ENCODE data around the gene SEMA3G.

SEMA3G gene

GRCh38 chr3:52484680-52485461 is 40.0 kb upstream of the SEMA3G start:
- H3K36me3 ChIP-seq (ENCODE audit: control insufficient read depth, insufficient read depth, low read length), result peaks cover 68% of the 10 kb centered on the region
- no peak overlapping the region for H3K9ac ChIP-seq (ENCODE audit: low read depth, low read length)
- no peaks in the 10 kb centered on the region for H3K9me3 ChIP-seq (ENCODE audit: control insufficient read depth, insufficient read depth, low read length)
- no peaks in the 10 kb centered on the region for H3K27me3 ChIP-seq (ENCODE audit: control insufficient read depth, insufficient read depth, low read length)
- H3K4me1 ChIP-seq (ENCODE audit: control insufficient read depth, insufficient read depth, low read length), result no peaks in the 10 kb centered on the region
- H3K4me3 ChIP-seq (ENCODE audit: low read depth, low read length), result no peak overlapping the region

GRCh38 chr3:52483577-52484381 is 38.9 kb upstream of the SEMA3G start:
- H3K4me3 ChIP-seq (ENCODE audit: low read depth, low read length), result no peak overlapping the region
- H3K9ac ChIP-seq (ENCODE audit: low read depth, low read length), result no peak overlapping the region
- peaks cover 68% of the 10 kb centered on the region for H3K36me3 ChIP-seq (ENCODE audit: control insufficient read depth, insufficient read depth, low read length)
- no peaks in the 10 kb centered on the region for H3K9me3 ChIP-seq (ENCODE audit: control insufficient read depth, insufficient read depth, low read length)
- H3K4me1 ChIP-seq (ENCODE audit: control insufficient read depth, insufficient read depth, low read length), result no peaks in the 10 kb centered on the region
- H3K27me3 ChIP-seq (ENCODE audit: control insufficient read depth, insufficient read depth, low read length), result no peaks in the 10 kb centered on the region

GRCh38 chr3:52483081-52483480 is 38.2 kb upstream of the SEMA3G start:
- Histone ChIP-seq H3K9ac (ENCODE audit: low read depth, low read length) (no peak overlapping the region), H3K27me3 (ENCODE audit: control insufficient read depth, insufficient read depth, low read length) (no peaks in the 10 kb centered on the region), H3K36me3 (ENCODE audit: control insufficient read depth, insufficient read depth, low read length) (peaks cover 68% of the 10 kb centered on the region), H3K4me1 (ENCODE audit: control insufficient read depth, insufficient read depth, low read length) (no peaks in the 10 kb centered on the region), H3K4me3 (ENCODE audit: low read depth, low read length) (no peak overlapping the region), H3K9me3 (ENCODE audit: control insufficient read depth, insufficient read depth, low read length) (no peaks in the 10 kb centered on the region)

GRCh38 chr3:52481819-52482521 is 37.1 kb upstream of the SEMA3G start:
- no peaks in the 10 kb centered on the region for H3K4me1 ChIP-seq (ENCODE audit: control insufficient read depth, insufficient read depth, low read length)
- H3K27me3 ChIP-seq (ENCODE audit: control insufficient read depth, insufficient read depth, low read length), result no peaks in the 10 kb centered on the region
- no peak overlapping the region for H3K4me3 ChIP-seq (ENCODE audit: low read depth, low read length)
- H3K9me3 ChIP-seq (ENCODE audit: control insufficient read depth, insufficient read depth, low read length), result no peaks in the 10 kb centered on the region
- H3K9ac ChIP-seq (ENCODE audit: low read depth, low read length), result no peak overlapping the region
- H3K36me3 ChIP-seq (ENCODE audit: control insufficient read depth, insufficient read depth, low read length), result peaks cover 67% of the 10 kb centered on the region

- no peak overlapping the region for H3K9ac ChIP-seq (ENCODE audit: low read depth, low read length)
- H3K36me3 ChIP-seq (ENCODE audit: control insufficient read depth, insufficient read depth, low read length), result peaks cover 66% of the 10 kb centered on the region
- no peaks in the 10 kb centered on the region for H3K27me3 ChIP-seq (ENCODE audit: control insufficient read depth, insufficient read depth, low read length)
- no peaks in the 10 kb centered on the region for H3K9me3 ChIP-seq (ENCODE audit: control insufficient read depth, insufficient read depth, low read length)
- H3K4me1 ChIP-seq (ENCODE audit: control insufficient read depth, insufficient read depth, low read length), result no peaks in the 10 kb centered on the region
- H3K4me3 ChIP-seq (ENCODE audit: low read depth, low read length), result no peak overlapping the region
Observed at GRCh38 chr3:52480768-52481715, 36.1 kb upstream of the SEMA3G start.

- no peaks in the 10 kb centered on the region for H3K27me3 ChIP-seq (ENCODE audit: control insufficient read depth, insufficient read depth, low read length)
- no peak overlapping the region for H3K4me3 ChIP-seq (ENCODE audit: low read depth, low read length)
- H3K36me3 ChIP-seq (ENCODE audit: control insufficient read depth, insufficient read depth, low read length), result peaks cover 61% of the 10 kb centered on the region
- no peaks in the 10 kb centered on the region for H3K9me3 ChIP-seq (ENCODE audit: control insufficient read depth, insufficient read depth, low read length)
- H3K9ac ChIP-seq (ENCODE audit: low read depth, low read length), result no peak overlapping the region
- no peaks in the 10 kb centered on the region for H3K4me1 ChIP-seq (ENCODE audit: control insufficient read depth, insufficient read depth, low read length)
Observed at GRCh38 chr3:52479877-52480575, 35.1 kb upstream of the SEMA3G start.

GRCh38 chr3:52479037-52479876 is 34.4 kb upstream of the SEMA3G start:
- Histone ChIP-seq H3K4me1 (ENCODE audit: control insufficient read depth, insufficient read depth, low read length) (no peaks in the 10 kb centered on the region), H3K9ac (ENCODE audit: low read depth, low read length) (no peak overlapping the region), H3K9me3 (ENCODE audit: control insufficient read depth, insufficient read depth, low read length) (no peaks in the 10 kb centered on the region), H3K36me3 (ENCODE audit: control insufficient read depth, insufficient read depth, low read length) (peaks cover 61% of the 10 kb centered on the region), H3K27me3 (ENCODE audit: control insufficient read depth, insufficient read depth, low read length) (no peaks in the 10 kb centered on the region), H3K4me3 (ENCODE audit: low read depth, low read length) (no peak overlapping the region)

GRCh38 chr3:52477796-52478095 is 32.8 kb upstream of the SEMA3G start:
- H3K27me3 ChIP-seq (ENCODE audit: control insufficient read depth, insufficient read depth, low read length), result no peaks in the 10 kb centered on the region
- no peak overlapping the region for H3K9ac ChIP-seq (ENCODE audit: low read depth, low read length)
- H3K4me1 ChIP-seq (ENCODE audit: control insufficient read depth, insufficient read depth, low read length), result no peaks in the 10 kb centered on the region
- no peak overlapping the region for H3K4me3 ChIP-seq (ENCODE audit: low read depth, low read length)
- H3K9me3 ChIP-seq (ENCODE audit: control insufficient read depth, insufficient read depth, low read length), result no peaks in the 10 kb centered on the region
- H3K36me3 ChIP-seq (ENCODE audit: control insufficient read depth, insufficient read depth, low read length), result peaks cover 69% of the 10 kb centered on the region

- no peaks in the 10 kb centered on the region for H3K9me3 ChIP-seq (ENCODE audit: control insufficient read depth, insufficient read depth, low read length)
- no peak overlapping the region for H3K9ac ChIP-seq (ENCODE audit: low read depth, low read length)
- no peaks in the 10 kb centered on the region for H3K27me3 ChIP-seq (ENCODE audit: control insufficient read depth, insufficient read depth, low read length)
- H3K36me3 ChIP-seq (ENCODE audit: control insufficient read depth, insufficient read depth, low read length), result peaks cover 72% of the 10 kb centered on the region
- no peaks in the 10 kb centered on the region for H3K4me1 ChIP-seq (ENCODE audit: control insufficient read depth, insufficient read depth, low read length)
- H3K4me3 ChIP-seq (ENCODE audit: low read depth, low read length), result no peak overlapping the region
Observed at GRCh38 chr3:52477076-52477795, 32.3 kb upstream of the SEMA3G start.

GRCh38 chr3:52473026-52473425 is 28.1 kb upstream of the SEMA3G start:
- Histone ChIP-seq H3K9me3 (ENCODE audit: control insufficient read depth, insufficient read depth, low read length) (no peaks in the 10 kb centered on the region), H3K36me3 (ENCODE audit: control insufficient read depth, insufficient read depth, low read length) (peaks cover 48% of the 10 kb centered on the region), H3K9ac (ENCODE audit: low read depth, low read length) (no peak overlapping the region), H3K4me3 (ENCODE audit: low read depth, low read length) (no peak overlapping the region), H3K27me3 (ENCODE audit: control insufficient read depth, insufficient read depth, low read length) (no peaks in the 10 kb centered on the region), H3K4me1 (ENCODE audit: control insufficient read depth, insufficient read depth, low read length) (no peaks in the 10 kb centered on the region)

Data from iPS-15b (cell line).